ENCODE measurements around the gene CALML3. TPM values are rescaled to one million over a fixed set of nuclear protein-coding genes. Genes with fewer than 3 reads are reported as not detected.

The CALML3 gene
- total RNA-seq, 1 donor from 2014 or later, result not detected

GRCh38 chr10:5491477-5491876 lies 33.3 kb upstream of the CALML3 start:
- no peak for DNase-seq (ENCODE audit: low read depth, low spot score)

GRCh38 chr10:5492322-5492855 lies 32.4 kb upstream of the CALML3 start:
- no peak for DNase-seq (ENCODE audit: low read depth, low spot score)

DNA sequence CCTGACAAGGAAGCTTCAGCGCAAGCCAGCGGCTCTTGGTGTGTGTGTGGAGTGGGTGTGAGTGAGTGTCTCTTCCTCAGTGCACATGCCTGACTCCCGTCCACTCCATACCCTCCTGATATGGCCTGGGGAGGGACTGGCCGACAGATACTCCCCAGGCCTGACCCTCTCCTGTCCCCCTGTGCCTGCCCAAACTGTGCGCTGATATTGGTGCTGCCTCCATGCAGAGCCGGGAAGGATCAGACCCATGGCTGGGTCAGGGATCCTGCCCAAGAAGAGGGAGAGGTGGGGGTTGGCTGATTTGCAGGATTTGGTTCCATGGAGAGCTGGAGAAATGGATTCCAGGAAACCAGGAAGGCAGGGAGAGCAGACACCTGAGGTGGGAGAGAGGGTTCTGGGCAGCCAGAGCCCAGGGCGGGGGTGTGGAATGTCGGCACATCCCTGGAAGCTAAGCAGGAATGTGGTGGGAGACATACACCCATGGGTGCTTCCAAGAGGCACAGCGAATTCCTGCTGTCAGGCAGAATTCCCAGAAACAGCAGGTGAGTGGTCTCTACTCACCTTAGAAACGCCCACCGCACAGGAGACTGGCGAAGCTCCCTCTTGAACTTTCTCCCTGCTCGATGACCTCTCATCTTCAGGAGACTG lies 31.7 kb upstream of the CALML3 start:
- DNase-seq (ENCODE audit: low read depth, low spot score), result no peak

- DNase-seq (ENCODE audit: low read depth, low spot score), result no peak
Observed at GRCh38 chr10:5493691-5494090, 31.1 kb upstream of the CALML3 start.

DNA sequence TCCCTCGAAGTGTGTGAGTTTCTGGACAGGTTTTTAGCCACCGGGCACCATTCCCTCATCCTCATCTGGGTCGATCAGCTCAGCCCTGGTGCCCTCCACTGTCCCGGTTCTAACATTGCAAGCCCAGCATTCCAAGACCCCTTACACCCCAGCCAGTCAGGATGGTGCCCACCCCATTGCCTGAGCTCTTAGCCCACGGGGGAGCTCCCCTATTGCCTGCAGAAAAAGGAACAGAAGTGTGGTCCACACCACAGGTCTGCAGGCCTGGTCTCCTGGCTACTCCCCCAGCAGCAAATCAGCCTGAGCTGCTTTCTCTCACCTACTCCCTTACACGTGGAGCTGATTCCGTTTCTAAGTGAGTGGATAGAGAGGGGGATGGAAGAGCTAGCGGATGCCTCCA lies 30.1 kb upstream of the CALML3 start:
- no peak for DNase-seq (ENCODE audit: low read depth, low spot score)

DNA sequence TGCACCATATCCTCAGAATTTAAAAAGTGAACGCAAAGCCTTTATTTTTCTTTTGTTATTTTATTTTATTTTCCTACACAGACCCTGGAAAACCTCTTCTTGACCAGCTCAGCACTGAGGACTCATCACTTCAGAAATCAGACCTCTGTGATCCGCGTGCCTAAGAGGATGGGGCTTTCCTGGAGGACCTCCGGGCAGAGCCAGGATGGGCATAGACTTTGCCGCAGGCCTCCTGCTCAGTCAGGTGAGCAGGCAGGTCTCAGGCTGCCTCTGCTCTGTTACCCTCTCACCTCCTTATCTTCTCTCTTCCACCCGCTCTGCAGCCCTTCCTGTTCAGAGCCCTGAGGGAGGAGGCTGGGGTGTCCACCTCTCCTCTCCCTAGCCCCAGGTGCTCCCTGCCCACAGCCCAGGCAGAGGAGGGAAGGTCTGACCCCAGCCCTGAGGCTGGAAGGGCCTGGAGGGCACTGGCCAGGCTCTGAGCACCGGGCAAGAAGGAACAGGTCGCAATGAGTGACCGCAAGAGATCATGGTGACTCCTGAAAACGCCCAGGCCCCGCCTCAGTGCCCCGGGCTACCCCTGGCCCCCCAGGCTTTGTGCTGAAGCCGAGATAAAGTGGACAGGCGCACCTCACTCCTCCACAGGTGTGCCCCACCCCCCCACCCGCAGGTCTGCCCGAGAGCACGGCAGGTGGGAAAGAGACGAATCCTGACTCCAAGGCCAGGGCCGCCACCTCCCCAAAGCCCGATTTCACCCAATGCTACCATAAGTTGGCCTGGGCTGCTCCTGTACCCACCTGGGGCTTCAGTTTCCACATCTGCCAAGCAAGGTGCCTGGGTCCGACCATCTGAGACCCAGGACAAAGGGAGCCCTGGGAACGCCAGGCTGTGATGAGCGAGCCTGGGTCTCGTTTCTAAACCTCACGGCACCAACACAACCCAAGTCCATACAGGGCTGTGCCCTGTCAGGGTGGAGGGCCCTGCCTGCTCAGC lies 28.2 kb upstream of the CALML3 start:
- no peak for DNase-seq (ENCODE audit: low read depth, low spot score)

DNA sequence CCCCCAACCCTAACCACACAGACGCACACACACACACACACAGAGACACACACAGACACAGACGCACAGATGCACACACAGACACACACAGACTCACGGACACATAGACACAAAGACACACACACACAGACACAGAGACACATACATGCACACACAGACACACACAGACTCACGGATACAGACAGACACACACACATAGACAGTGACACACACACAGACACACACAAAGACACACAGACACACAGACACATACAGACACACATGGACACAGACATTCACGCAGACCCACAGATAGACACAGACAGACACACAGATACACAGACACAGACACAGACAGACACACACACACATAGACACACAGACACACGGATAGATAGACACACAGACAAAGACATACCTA lies 27.5 kb upstream of the CALML3 start:
- DNase-seq (ENCODE audit: low read depth, low spot score), result no peak

GRCh38 chr10:5497948-5498730 lies 26.6 kb upstream of the CALML3 start:
- DNase-seq (ENCODE audit: low read depth, low spot score), result no peak

GRCh38 chr10:5498791-5499492 lies 25.8 kb upstream of the CALML3 start:
- no peak for DNase-seq (ENCODE audit: low read depth, low spot score)

GRCh38 chr10:5499493-5500140 lies 25.1 kb upstream of the CALML3 start, which contains the start of gene CALML5:
TSS of gene CALML5 (minus strand) at chr10:5499570. CDS start at chr10:5499438, 132 bp downstream.
- DNase-seq (ENCODE audit: low read depth, low spot score), result no peak

DNA sequence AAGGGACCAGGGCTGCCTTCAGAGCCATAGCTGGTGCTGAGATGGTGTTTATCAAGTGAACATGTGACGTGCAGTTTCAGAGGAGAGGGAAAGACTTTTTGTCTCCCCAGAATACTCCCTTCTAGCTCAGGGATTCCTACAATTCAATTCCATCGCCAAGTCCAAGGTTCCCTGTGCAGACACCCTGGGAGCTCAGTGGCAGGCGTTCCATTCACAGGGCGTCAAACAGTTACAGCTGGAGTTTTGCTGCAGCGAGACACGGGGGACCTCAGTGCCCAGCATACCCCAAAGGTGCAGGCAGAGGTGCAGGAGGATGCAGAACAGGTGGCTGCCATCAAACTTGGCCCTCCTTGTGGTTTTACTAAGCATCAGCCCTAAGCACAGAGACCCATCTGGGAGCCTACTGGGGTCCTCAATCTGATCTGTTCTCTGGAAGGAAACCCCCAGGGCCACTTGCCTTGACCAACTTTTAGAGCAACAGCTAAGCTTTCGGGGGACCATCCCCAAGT lies 24.5 kb upstream of the CALML3 start:
- no peak for DNase-seq (ENCODE audit: low read depth, low spot score)

- DNase-seq (ENCODE audit: low read depth, low spot score), result no peak
Observed at GRCh38 chr10:5500910-5501309, 23.9 kb upstream of the CALML3 start.

DNA sequence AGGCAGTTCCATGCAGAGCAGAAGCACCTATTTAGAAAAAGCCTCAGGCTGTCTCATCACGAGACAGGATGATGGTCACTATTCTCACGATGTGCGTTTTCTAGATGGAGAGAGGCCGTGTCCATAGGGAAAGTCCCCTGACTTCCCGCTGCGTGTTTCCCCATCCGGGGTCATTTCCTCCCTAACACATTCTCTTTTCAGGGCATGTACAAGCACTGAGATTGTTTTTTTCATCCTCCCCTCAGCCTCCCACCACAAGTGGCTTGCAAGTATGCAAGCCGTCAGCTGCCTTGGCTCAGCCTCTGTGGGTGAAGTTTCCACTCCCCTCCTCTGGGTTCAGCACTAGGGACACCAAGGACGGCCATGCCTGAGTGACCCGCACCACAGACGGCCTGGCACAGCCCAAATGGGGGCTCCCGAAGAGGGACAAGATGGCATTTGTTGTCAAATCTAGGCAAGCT lies 22.7 kb upstream of the CALML3 start:
- no peak for DNase-seq (ENCODE audit: low read depth, low spot score)

DNA sequence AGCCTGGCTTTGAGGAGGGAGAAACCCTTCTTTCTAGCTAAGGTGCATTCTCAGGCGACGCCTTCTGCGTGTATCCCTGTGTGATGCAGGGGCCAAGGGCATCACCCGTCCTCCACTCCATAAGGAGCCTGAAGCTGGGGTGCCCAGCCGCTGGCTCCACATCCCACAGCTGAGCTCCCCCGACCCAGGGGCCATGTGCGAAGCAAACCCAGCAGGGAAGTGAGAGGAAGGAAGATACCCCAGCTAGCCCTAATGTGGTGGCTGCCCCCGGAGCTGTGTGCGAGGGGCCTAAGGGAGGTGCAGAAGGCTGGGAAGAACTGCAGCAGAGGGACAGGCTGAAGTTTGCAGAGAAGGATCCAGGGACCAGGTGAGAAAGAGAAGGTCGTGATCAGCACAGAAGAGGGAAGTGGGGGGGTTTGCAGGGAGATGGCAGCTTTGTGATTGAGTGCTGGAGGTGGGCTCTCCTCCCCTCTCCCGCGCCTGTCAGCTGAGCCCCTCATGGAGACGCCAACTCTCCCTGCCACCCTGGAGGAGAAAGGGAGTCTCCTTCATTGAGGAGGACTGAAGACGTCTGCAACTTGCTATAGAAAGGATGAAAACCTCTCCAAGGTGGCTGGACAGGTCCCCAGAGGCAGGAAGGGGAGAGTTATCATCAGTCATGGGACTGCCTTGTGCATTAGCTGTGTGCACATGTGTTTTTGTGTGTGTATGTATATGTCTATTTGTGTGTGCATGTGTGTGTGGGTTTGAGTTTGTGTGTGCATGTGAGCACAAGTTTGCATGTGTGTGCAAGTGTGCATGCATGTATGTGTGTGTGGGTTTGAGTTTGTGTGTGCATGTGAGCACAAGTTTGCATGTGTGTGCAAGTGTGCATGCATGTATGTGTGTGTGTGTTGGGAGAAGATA lies 21.9 kb upstream of the CALML3 start:
- DNase-seq (ENCODE audit: low read depth, low spot score), result no peak

DNA sequence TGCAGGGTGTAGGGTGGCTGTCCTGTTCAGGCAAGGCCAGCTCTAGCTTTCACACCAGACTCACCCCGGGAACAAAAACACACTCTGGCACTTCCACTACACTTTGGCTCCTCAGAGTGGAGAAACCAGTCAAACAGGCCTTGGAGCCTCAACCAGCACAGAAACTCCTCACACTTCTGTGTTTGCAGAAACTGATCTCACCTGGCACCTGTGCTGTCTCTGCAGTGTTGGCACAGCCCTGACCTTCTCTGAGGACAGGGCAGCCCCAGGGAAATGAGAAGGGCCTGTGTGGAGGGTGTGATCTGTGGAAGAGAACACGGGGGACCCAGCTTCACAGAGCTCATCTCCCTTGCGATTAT lies 21.3 kb upstream of the CALML3 start:
- DNase-seq (ENCODE audit: low read depth, low spot score), result no peak

- DNase-seq (ENCODE audit: low read depth, low spot score), result no peak
Observed at GRCh38 chr10:5504146-5505072, 20.4 kb upstream of the CALML3 start.

GRCh38 chr10:5506246-5506645 lies 18.5 kb upstream of the CALML3 start:
- DNase-seq (ENCODE audit: low read depth, low spot score), result no peak

All from pulmonary artery endothelial cell (primary cell).